Astrocyte of the cerebellum (primary cell): ENCODE measurements around the gene SIK3.

Experiments used
- DNase-seq: peaks from one replicate; pipeline ENCODE4 v3.0.0-alpha.2; 2011; ENCODE audit warnings: low read depth
- H3K4me3 ChIP-seq: 2 replicates; pipeline ENCODE4 v1.5.1; 2011; ENCODE audit warnings: mild to moderate bottlenecking, low read depth, low read length, moderate library complexity
- in situ Hi-C: cut with HindIII; loops from 2 replicates; pipeline ENCODE4 v1.10.0; 2017; ENCODE audit warnings: low sequenced_read_pairs
- TF ChIP-seq, protein P1 (sequence below): IDR thresholded peaks from 2 replicates; pipeline ENCODE4 v1.5.1; 2012; ENCODE audit warnings: low read length, low read depth, moderate library complexity, mild to moderate bottlenecking; ENCODE audit errors: missing control alignments

The SIK3 gene

DNA sequence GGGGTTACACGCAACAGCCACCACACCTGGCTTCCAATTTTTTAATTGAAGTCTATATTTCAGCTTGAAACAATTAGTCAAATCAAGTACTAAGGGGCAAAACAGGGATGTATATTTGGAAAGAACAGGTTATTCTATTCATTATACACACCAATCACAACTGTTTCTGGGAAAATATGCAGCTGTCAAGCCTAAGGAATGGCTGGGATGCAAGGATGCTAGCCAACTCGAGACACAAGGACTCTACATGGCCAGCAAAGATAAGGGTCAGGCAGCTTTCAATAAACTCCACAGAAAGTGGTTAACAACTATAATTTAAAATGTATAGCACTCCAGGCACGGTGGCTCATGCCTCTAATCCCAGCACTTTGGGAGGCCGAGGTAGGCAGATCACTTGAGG lies 134.0 kb downstream of the SIK3 start:
- no peak for DNase-seq
- in situ Hi-C loops, result no loop called here
- H3K4me3 ChIP-seq, result no peak overlapping the region
- TF ChIP-seq, protein P1, sequence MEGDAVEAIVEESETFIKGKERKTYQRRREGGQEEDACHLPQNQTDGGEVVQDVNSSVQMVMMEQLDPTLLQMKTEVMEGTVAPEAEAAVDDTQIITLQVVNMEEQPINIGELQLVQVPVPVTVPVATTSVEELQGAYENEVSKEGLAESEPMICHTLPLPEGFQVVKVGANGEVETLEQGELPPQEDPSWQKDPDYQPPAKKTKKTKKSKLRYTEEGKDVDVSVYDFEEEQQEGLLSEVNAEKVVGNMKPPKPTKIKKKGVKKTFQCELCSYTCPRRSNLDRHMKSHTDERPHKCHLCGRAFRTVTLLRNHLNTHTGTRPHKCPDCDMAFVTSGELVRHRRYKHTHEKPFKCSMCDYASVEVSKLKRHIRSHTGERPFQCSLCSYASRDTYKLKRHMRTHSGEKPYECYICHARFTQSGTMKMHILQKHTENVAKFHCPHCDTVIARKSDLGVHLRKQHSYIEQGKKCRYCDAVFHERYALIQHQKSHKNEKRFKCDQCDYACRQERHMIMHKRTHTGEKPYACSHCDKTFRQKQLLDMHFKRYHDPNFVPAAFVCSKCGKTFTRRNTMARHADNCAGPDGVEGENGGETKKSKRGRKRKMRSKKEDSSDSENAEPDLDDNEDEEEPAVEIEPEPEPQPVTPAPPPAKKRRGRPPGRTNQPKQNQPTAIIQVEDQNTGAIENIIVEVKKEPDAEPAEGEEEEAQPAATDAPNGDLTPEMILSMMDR, result no peak

DNA sequence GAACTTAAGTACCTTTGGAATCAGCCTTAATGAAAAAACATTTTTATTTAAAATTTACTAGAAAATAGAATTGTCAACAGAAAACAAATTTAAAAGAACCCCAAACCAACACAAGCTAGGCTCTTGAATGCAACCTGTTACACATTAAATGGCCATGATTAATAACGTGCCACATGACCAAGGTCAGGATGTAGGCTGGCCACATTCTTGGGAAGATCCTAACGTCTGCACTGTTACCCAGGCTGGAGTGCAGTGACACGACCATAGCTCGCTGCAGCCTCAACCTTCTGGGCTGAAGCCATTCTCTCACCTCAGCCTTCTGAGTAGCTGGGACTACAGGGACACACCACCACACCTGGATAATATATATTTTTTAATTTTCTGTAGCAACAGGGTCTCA lies 134.4 kb downstream of the SIK3 start:
- H3K4me3 ChIP-seq, result no peak overlapping the region
- no peak for DNase-seq
- TF ChIP-seq, protein P1, result no peak
- in situ Hi-C loops, result no loop called here

DNA sequence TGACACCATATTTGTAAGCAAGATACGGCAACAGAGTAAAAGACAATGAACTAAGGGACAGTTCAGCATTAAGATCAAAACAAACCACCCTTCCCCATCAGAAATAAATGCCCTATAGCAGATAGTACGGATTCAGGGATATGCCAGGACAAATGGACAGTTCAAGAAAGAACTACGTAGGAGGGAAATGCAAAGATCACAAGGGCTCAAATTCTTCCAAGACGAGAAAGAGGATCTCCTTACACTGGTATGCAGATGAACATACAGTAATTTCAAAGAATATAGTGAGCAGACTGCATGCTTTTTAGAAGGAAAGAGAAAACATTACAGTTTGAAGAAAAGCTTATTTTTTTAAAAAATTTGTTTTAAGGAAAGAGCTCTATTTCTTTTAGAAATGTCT lies 136.1 kb downstream of the SIK3 start:
- TF ChIP-seq, protein P1, result no peak
- DNase-seq, result no peak
- in situ Hi-C loops, result no loop called here
- H3K4me3 ChIP-seq, result no peak overlapping the region

DNA sequence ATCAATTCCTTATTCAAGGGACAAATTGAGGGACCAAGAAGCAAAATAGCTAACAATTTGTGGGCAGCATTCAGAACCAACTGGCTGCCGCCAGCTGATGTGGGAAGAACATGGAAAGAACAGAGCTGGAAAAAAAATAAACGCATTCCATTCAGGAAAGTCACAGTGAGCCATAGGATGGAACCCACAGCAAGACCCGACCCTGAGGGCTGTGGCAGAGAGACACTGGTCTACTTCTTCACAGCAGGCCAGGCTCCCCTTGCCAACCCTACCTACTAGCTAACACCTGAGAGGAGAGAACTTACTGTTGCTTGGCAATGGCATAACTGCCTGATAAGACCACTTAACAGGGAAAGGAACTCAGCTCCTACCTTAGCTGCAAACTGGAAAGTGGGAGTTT lies 137.3 kb downstream of the SIK3 start:
- in situ Hi-C loops, result no loop called here
- TF ChIP-seq, protein P1, result no peak
- no peak overlapping the region for H3K4me3 ChIP-seq
- peak; percentile 50 for DNase-seq

DNA sequence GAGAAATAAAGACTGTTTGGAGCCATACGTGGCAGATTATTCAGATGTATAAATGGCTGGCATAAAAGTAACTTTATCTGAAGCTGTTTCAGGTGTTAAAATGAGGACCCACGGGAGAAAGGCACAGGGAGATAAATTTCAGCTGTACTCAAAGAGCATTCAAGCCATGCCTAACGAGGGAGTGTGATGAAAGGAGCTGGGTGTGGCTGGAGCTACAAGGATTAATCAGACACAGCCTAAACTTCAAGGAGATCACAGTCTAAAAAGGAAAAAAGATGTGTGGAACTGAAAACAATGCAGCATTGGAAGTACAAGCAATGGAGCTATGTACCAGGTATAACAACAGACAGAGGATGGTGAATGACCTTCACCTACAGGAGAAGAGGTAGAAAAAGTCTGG lies 140.0 kb downstream of the SIK3 start:
- no peak for DNase-seq
- TF ChIP-seq, protein P1, result no peak
- in situ Hi-C loops, result no loop called here
- no peak overlapping the region for H3K4me3 ChIP-seq

DNA sequence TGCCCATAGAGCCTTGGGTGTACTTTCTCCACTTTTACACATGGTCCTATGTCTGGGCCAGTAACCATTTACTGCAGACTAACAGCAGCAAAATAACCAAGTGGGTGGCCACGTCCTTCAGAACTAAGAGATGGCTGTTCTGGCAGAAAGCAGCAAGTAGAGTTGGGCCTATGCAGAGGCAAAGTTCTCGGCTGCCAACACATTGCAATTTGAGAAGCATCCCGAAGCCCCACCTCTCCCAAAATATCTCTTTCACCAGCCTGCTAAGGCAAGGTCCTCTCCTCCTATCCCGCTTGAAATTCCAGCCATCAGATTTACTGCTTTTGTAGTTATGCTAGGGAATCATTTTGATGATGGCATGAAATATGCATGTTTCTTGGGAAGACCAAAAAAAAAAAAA lies 142.3 kb downstream of the SIK3 start:
- DNase-seq, result no peak
- TF ChIP-seq, protein P1, result no peak
- no peak overlapping the region for H3K4me3 ChIP-seq
- in situ Hi-C loops, result no loop called here

DNA sequence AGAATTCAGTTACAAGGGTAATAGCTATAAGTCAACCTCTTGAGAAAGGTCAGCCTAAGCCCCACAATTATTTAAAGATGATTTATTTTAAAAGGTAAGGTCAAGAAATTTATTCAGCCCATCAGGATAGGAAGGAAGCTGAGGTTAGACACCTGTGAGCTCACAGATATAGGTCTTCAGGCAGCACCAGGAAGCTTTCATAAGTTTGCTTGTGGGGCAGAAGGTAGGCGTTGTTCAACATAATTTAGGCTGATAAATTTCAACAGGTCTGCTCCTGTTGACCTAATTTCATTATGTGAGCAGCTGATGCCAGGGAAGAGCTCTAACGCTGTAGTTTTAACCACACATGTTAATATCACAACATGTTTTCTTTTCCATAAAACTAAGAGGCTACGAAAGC lies 142.7 kb downstream of the SIK3 start:
- TF ChIP-seq, protein P1, result no peak
- DNase-seq, result no peak
- H3K4me3 ChIP-seq, result no peak overlapping the region
- in situ Hi-C loops, result no loop called here
